C4-2B (cell line): Measurements from ENCODE around the gene GLOD4.

Experiments
- CTCF ChIP-seq: fragments of 450-650 bp; conservative IDR thresholded peaks from 2 replicates; pipeline ENCODE4 v1.5.1; 2017; ENCODE audit warnings: mild to moderate bottlenecking
- ZFX ChIP-seq: fragments of 450-650 bp; IDR thresholded peaks from 2 replicates; pipeline ENCODE4 v1.6.1; 2017

GRCh38 chr17:744937-745336 is 37.1 kb downstream of the GLOD4 start:
- TF ChIP-seq CTCF (no peak), ZFX (no peak)
